Measurements from ENCODE around the gene CASTOR2. TPM values are rescaled to one million over a fixed set of nuclear protein-coding genes. Genes with fewer than 3 reads are reported as not detected.

Gene CASTOR2
- total and polyA plus RNA-seq, 2 of the 8 experiments (the other 6 are each of a cell fraction or from before 2014, with no cell fraction given) = 12.1 to 47.8 TPM

GRCh38 chr7:75055155-75055554 is 90.7 kb downstream of the CASTOR2 start (continued):
- TF ChIP-seq NRF1 (IDR thresholded peaks at IDR 0.05; ENCODE audit: low read depth, low read length) = no peak
